CD4-positive, alpha-beta memory T cell (primary cell): ENCODE results near the gene NOG. TPM values are rescaled to one million over a fixed set of nuclear protein-coding genes. Genes with fewer than 3 reads are reported as not detected.

ENCODE experiments used
- CTCF ChIA-PET: fragments of 350-600 bp; sonication (Branson Sonifier 250); formaldehyde crosslinking; loops from one replicate; lab custom pipeline; 2021; ENCODE audit warnings: inconsistent platforms; ENCODE audit not compliant: partially characterized antibody; lab: Charles Lee
- POLR2A ChIA-PET: fragments of 350-600 bp; sonication (Branson Sonifier 250); formaldehyde crosslinking; loops from one replicate; lab custom pipeline; 2021; ENCODE audit not compliant: partially characterized antibody; lab: Charles Lee
- DNase-seq, 5 donors: peaks; one replicate each; pipeline versions ENCODE4 v3.0.0 to v3.0.0-alpha.2; 2020 to 2022; ENCODE audit warnings: mixed read lengths in 1 of 5
- H3K27ac ChIP-seq: one replicate; pipeline ENCODE4 v1.7.0; 2013; ENCODE audit warnings: low read depth, low read length
- H3K27me3 ChIP-seq: 2 replicates; pipeline ENCODE4 v1.7.0; 2013; ENCODE audit warnings: mild to moderate bottlenecking, low read length, moderate library complexity; ENCODE audit not compliant: insufficient read depth
- H3K36me3 ChIP-seq: 2 replicates; pipeline ENCODE4 v1.7.0; 2013; ENCODE audit warnings: mild to moderate bottlenecking, low read length, moderate library complexity; ENCODE audit not compliant: insufficient read depth
- H3K4me1 ChIP-seq: 2 replicates; pipeline ENCODE4 v1.7.0; 2013; ENCODE audit warnings: mild to moderate bottlenecking, low read length, moderate library complexity; ENCODE audit not compliant: insufficient read depth
- H3K4me3 ChIP-seq, 2 donors: one replicate each; pipeline ENCODE4 v1.7.0; 2013; ENCODE audit warnings: low read length in 2 of 2, mild to moderate bottlenecking in 1 of 2
- H3K9me3 ChIP-seq, 2 donors: one replicate each; pipeline ENCODE4 v1.7.0; 2013; ENCODE audit warnings: low read length in 2 of 2, control low read depth in 1 of 2; ENCODE audit not compliant: control insufficient read depth in 1 of 2
- H3K27ac Mint-ChIP-seq, 7 donors: one replicate each; pipeline ENCODE4 v1.8.0; 2020 to 2021; ENCODE audit warnings: mixed read lengths in 7 of 7, mild to moderate bottlenecking in 6 of 7, inconsistent platforms in 3 of 7, moderate library complexity in 3 of 7
- H3K27me3 Mint-ChIP-seq, 2 donors: one replicate each; pipeline ENCODE4 v1.8.0; 2020 to 2021; ENCODE audit warnings: mixed read lengths in 2 of 2
- H3K36me3 Mint-ChIP-seq, 2 donors: one replicate each; pipeline ENCODE4 v1.8.0; 2020 to 2021; ENCODE audit warnings: mixed read lengths in 2 of 2, inconsistent platforms in 1 of 2, mild to moderate bottlenecking in 1 of 2
- H3K4me1 Mint-ChIP-seq, 4 donors: one replicate each; pipeline ENCODE4 v1.8.0; 2020 to 2021; ENCODE audit warnings: mixed read lengths in 4 of 4, mild to moderate bottlenecking in 1 of 4
- H3K4me3 Mint-ChIP-seq, 8 donors: one replicate each; pipeline ENCODE4 v1.8.0; 2020 to 2021; ENCODE audit warnings: mixed read lengths in 8 of 8, mild to moderate bottlenecking in 7 of 8, moderate library complexity in 6 of 8, inconsistent platforms in 3 of 8
- H3K9me3 Mint-ChIP-seq, 8 donors: one replicate each; pipeline ENCODE4 v1.8.0; 2020 to 2021; ENCODE audit warnings: mixed read lengths in 8 of 8, mild to moderate bottlenecking in 5 of 8, inconsistent platforms in 3 of 8, moderate library complexity in 1 of 8
- intact Hi-C: fragments of 100-400 bp; cut with micrococcal nuclease; formaldehyde crosslinking; loops from one replicate; pipeline ENCODE4 v1.15.1; 2023
- polyA plus RNA-seq, 2 donors: library from polyadenylated mRNA; unstranded; fragments of 300-500 nt; fragmentation: Illumina TruSeq; gene quantifications; one replicate each; pipeline ENCODE4 v1.2.3, GENCODE V29; 2021
- total RNA-seq, 2 experiments: library from RNA; stranded (reverse); gene quantifications; one replicate each; pipeline ENCODE4 v1.2.3, GENCODE V29; 2021

NOG gene
- total and polyA plus RNA-seq, 4 experiments from 2014 or later = 0.88 to 16.2 (median 9.5) TPM

- no peaks in the 10 kb centered on the region for H3K36me3 ChIP-seq
- H3K36me3 Mint-ChIP-seq = no peaks in the 10 kb centered on the region
- no peaks in the 10 kb centered on the region for H3K9me3 ChIP-seq
- no peak overlapping the region for H3K4me3 ChIP-seq
- H3K4me3 Mint-ChIP-seq = no peak overlapping the region
- no peaks in the 10 kb centered on the region for H3K27me3 ChIP-seq
- ChIA-PET CTCF (no interaction called here), POLR2A (no interaction called here)
- H3K27ac ChIP-seq = no peak overlapping the region
- peaks cover 0 to 4% (median 0%) of the 10 kb centered on the region in 8 donors for H3K9me3 Mint-ChIP-seq
- peaks cover 3 to 5% of the 10 kb centered on the region in 2 donors for H3K27me3 Mint-ChIP-seq
- H3K4me1 ChIP-seq = no peaks in the 10 kb centered on the region
- H3K4me1 Mint-ChIP-seq = no peaks in the 10 kb centered on the region
- intact Hi-C loops = no loop called here
- DNase-seq = no peak
- H3K27ac Mint-ChIP-seq = no peak overlapping the region
Observed at GRCh38 chr17:56614522-56614921, 21.0 kb downstream of the NOG start.

- no peak overlapping the region for H3K27ac ChIP-seq
- intact Hi-C loops = no loop called here
- H3K27me3 ChIP-seq = no peaks in the 10 kb centered on the region
- Mint-ChIP-seq H3K9me3 (peaks cover 0 to 4% (median 0%) of the 10 kb centered on the region in 8 donors), H3K27ac (no peak overlapping the region), H3K27me3 (peaks cover 2 to 3% of the 10 kb centered on the region in 2 donors), H3K4me3 (no peak overlapping the region), H3K4me1 (no peaks in the 10 kb centered on the region), H3K36me3 (no peaks in the 10 kb centered on the region)
- no peaks in the 10 kb centered on the region for H3K36me3 ChIP-seq
- no peaks in the 10 kb centered on the region for H3K9me3 ChIP-seq
- ChIA-PET POLR2A (no interaction called here), CTCF (no interaction called here)
- H3K4me3 ChIP-seq = no peak overlapping the region
- H3K4me1 ChIP-seq = no peaks in the 10 kb centered on the region
- DNase-seq = no peak
Observed at GRCh38 chr17:56616239-56616638, 22.7 kb downstream of the NOG start.

GRCh38 chr17:56623383-56623782 is 29.9 kb downstream of the NOG start:
- H3K9me3 ChIP-seq = no peaks in the 10 kb centered on the region
- intact Hi-C loops = no loop called here
- Mint-ChIP-seq H3K27me3 (peaks cover 11 to 12% of the 10 kb centered on the region in 2 donors), H3K27ac (no peak overlapping the region), H3K36me3 (no peaks in the 10 kb centered on the region), H3K9me3 (no peaks in the 10 kb centered on the region), H3K4me1 (no peaks in the 10 kb centered on the region), H3K4me3 (no peak overlapping the region)
- DNase-seq = no peak
- no peaks in the 10 kb centered on the region for H3K27me3 ChIP-seq
- no peaks in the 10 kb centered on the region for H3K36me3 ChIP-seq
- no peak overlapping the region for H3K4me3 ChIP-seq
- no peak overlapping the region for H3K27ac ChIP-seq
- no peaks in the 10 kb centered on the region for H3K4me1 ChIP-seq
- ChIA-PET CTCF (no interaction called here), POLR2A (no interaction called here)

GRCh38 chr17:56624309-56624708 is 30.8 kb downstream of the NOG start:
- Histone ChIP-seq H3K4me3 (no peak overlapping the region), H3K4me1 (no peaks in the 10 kb centered on the region), H3K9me3 (no peaks in the 10 kb centered on the region), H3K36me3 (no peaks in the 10 kb centered on the region), H3K27me3 (no peaks in the 10 kb centered on the region), H3K27ac (no peak overlapping the region)
- Mint-ChIP-seq H3K9me3 (no peaks in the 10 kb centered on the region), H3K27me3 (peaks cover 11 to 12% of the 10 kb centered on the region in 2 donors), H3K27ac (no peak overlapping the region), H3K4me1 (no peaks in the 10 kb centered on the region), H3K36me3 (no peaks in the 10 kb centered on the region), H3K4me3 (no peak overlapping the region)
- no peak for DNase-seq
- intact Hi-C loops = no loop called here
- POLR2A ChIA-PET = no interaction called here
- CTCF ChIA-PET = no interaction called here

GRCh38 chr17:56624912-56625311 is 31.4 kb downstream of the NOG start:
- Histone ChIP-seq H3K36me3 (no peaks in the 10 kb centered on the region), H3K27me3 (no peaks in the 10 kb centered on the region), H3K4me1 (no peaks in the 10 kb centered on the region), H3K9me3 (no peaks in the 10 kb centered on the region), H3K4me3 (no peak overlapping the region), H3K27ac (no peak overlapping the region)
- intact Hi-C loops = no loop called here
- no peaks in the 10 kb centered on the region for H3K36me3 Mint-ChIP-seq
- H3K9me3 Mint-ChIP-seq = peaks cover 0 to under 1% (median 0%) of the 10 kb centered on the region in 8 donors
- no peaks in the 10 kb centered on the region for H3K4me1 Mint-ChIP-seq
- peaks cover 11 to 12% of the 10 kb centered on the region in 2 donors for H3K27me3 Mint-ChIP-seq
- ChIA-PET POLR2A (no interaction called here), CTCF (no interaction called here)
- no peak overlapping the region for H3K27ac Mint-ChIP-seq
- H3K4me3 Mint-ChIP-seq = no peak overlapping the region
- DNase-seq = no peak

GRCh38 chr17:56629531-56630075 is 36.1 kb downstream of the NOG start:
- intact Hi-C loops = no loop called here
- Histone ChIP-seq H3K9me3 (no peaks in the 10 kb centered on the region), H3K27me3 (no peaks in the 10 kb centered on the region), H3K4me3 (no peak overlapping the region), H3K36me3 (no peaks in the 10 kb centered on the region), H3K27ac (no peak overlapping the region), H3K4me1 (no peaks in the 10 kb centered on the region)
- Mint-ChIP-seq H3K27me3 (peaks cover 9 to 12% of the 10 kb centered on the region in 2 donors), H3K4me3 (no peak overlapping the region), H3K36me3 (no peaks in the 10 kb centered on the region), H3K27ac (no peak overlapping the region), H3K9me3 (peaks cover 0 to 3% (median 0%) of the 10 kb centered on the region in 8 donors), H3K4me1 (no peaks in the 10 kb centered on the region)
- DNase-seq = no peak
- POLR2A ChIA-PET = no interaction called here
- CTCF ChIA-PET = no interaction called here

- no peaks in the 10 kb centered on the region for H3K9me3 ChIP-seq
- Mint-ChIP-seq H3K27ac (peak overlapping the region in 1 of 7 donors; percentile 29), H3K9me3 (peaks cover 0 to 3% (median 0%) of the 10 kb centered on the region in 8 donors), H3K36me3 (no peaks in the 10 kb centered on the region), H3K27me3 (peaks cover 9 to 12% of the 10 kb centered on the region in 2 donors), H3K4me1 (no peaks in the 10 kb centered on the region), H3K4me3 (no peak overlapping the region)
- H3K27ac ChIP-seq = no peak overlapping the region
- POLR2A ChIA-PET = no interaction called here
- no peaks in the 10 kb centered on the region for H3K4me1 ChIP-seq
- H3K4me3 ChIP-seq = no peak overlapping the region
- no peak for DNase-seq
- H3K36me3 ChIP-seq = no peaks in the 10 kb centered on the region
- no peaks in the 10 kb centered on the region for H3K27me3 ChIP-seq
- intact Hi-C loops = no loop called here
- CTCF ChIA-PET = no interaction called here
Observed at GRCh38 chr17:56630202-56630601, 36.7 kb downstream of the NOG start.
